GM12878 (cell line): ENCODE results near the gene SACM1L. TPM values are rescaled to one million over a fixed set of nuclear protein-coding genes. Genes with fewer than 3 reads are reported as not detected.

Experiments
- ATAC-seq: fragments of 200-7000 bp; cut with Tn5 transposase; 3 replicates; pipeline ENCODE4 v1.9.1; 2020; ENCODE audit warnings: mild to moderate bottlenecking, moderate library complexity
- BruUV-seq: library from RNA; stranded (reverse); fragments of 400-500 nt; replicated peaks from 2 replicates; lab custom pipeline; 2021; lab: Mats Ljungman, UMichigan
- CTCF ChIA-PET: fragments of 300-600 bp; sonication (Branson Sonifier 250); formaldehyde crosslinking; extraction: SDS; loops from one replicate; lab custom pipeline; 2021; ENCODE audit warnings: inconsistent platforms; lab: Yijun Ruan, JAX
- POLR2A ChIA-PET: fragments of 350-600 bp; formaldehyde crosslinking; extraction: SDS; loops from one replicate; lab custom pipeline; 2021; ENCODE audit warnings: inconsistent platforms; lab: Charles Lee
- RAD21 ChIA-PET: fragments of 300-600 bp; sonication (Branson Sonifier 250); formaldehyde crosslinking; loops from one replicate; lab custom pipeline; 2023; ENCODE audit warnings: antibody characterized with exemption; ENCODE audit not compliant: unreplicated experiment; lab: Charles Lee
- SMC1A ChIA-PET: fragments of 300-600 bp; sonication (Branson Sonifier 250); formaldehyde crosslinking; loops from one replicate; lab custom pipeline; 2023; ENCODE audit not compliant: unreplicated experiment, uncharacterized antibody; lab: Charles Lee
- DNase-seq: peaks from one replicate; pipeline ENCODE4 v3.0.0-alpha.2; 2011; ENCODE audit warnings: low read depth, low spot score
- FAIRE-seq: peaks from 3 replicates; lab custom pipeline; 2011; peaks lifted over from hg19 to GRCh38; lab: Jason Lieb, UNC
- H2AFZ ChIP-seq: 2 replicates; pipeline ENCODE4 v1.6.0; 2011; ENCODE audit warnings: low read depth, low read length, control low read depth; ENCODE audit not compliant: control insufficient read depth
- H3K27ac ChIP-seq: 2 replicates; pipeline ENCODE4 v1.5.1; 2011; ENCODE audit warnings: control low read depth; ENCODE audit not compliant: control insufficient read depth, insufficient read depth
- H3K27me3 ChIP-seq, 2 experiments: replicated peaks in 1 of 2; 2 replicates each; pipeline versions ENCODE4 v1.6.0 to v1.6.1; 2011; ENCODE audit warnings: low read length in 1 of 2; ENCODE audit not compliant: control insufficient read depth in 2 of 2, insufficient read depth in 2 of 2
- H3K36me3 ChIP-seq, 2 experiments: 2 replicates each; pipeline ENCODE4 v1.5.1; 2011; ENCODE audit warnings: low read length in 1 of 2; ENCODE audit not compliant: control insufficient read depth in 2 of 2, insufficient read depth in 2 of 2
- H3K4me1 ChIP-seq: 2 replicates; pipeline ENCODE4 v1.6.1; 2011; ENCODE audit warnings: mild to moderate bottlenecking, low read length, moderate library complexity, mixed read lengths; ENCODE audit not compliant: control insufficient read depth, insufficient read depth
- H3K4me2 ChIP-seq: 2 replicates; pipeline ENCODE4 v1.6.0; 2011; ENCODE audit warnings: control low read depth; ENCODE audit not compliant: control insufficient read depth, insufficient read depth
- H3K4me3 ChIP-seq: fragments of 200-600 bp; sonication (generic); 2 replicates; pipeline ENCODE4 v1.5.1; 2016
- H3K79me2 ChIP-seq: 2 replicates; pipeline ENCODE4 v1.6.0; 2011; ENCODE audit warnings: low read length; ENCODE audit not compliant: control insufficient read depth, insufficient read depth
- H3K9ac ChIP-seq: 2 replicates; pipeline ENCODE4 v1.8.0; 2011; ENCODE audit warnings: low read length, control low read depth, mixed read lengths; ENCODE audit not compliant: control insufficient read depth, insufficient read depth
- H3K9me3 ChIP-seq: replicated peaks from 3 replicates; pipeline ENCODE4 v1.5.1; 2011; ENCODE audit warnings: mild to moderate bottlenecking, low read length; ENCODE audit not compliant: control insufficient read depth, insufficient read depth
- H4K20me1 ChIP-seq: 2 replicates; pipeline ENCODE4 v1.6.0; 2011; ENCODE audit not compliant: control insufficient read depth, insufficient read depth
- BCL11A ChIP-seq: IDR thresholded peaks from 2 replicates; pipeline ENCODE4 v1.6.1; 2011; ENCODE audit warnings: low read depth, low read length
- BMI1 ChIP-seq: fragments of 450-650 bp; IDR thresholded peaks from 2 replicates; pipeline ENCODE4 v1.6.1; 2016; ENCODE audit warnings: mild to moderate bottlenecking, moderate library complexity, borderline replicate concordance
- EGR1 ChIP-seq, 2 experiments: IDR thresholded peaks; 1 replicate in 1 of 2; 2 replicates in 1 of 2; pipeline ENCODE4 v1.6.1; 2011 to 2012; ENCODE audit warnings: low read depth in 2 of 2, low read length in 2 of 2, borderline replicate concordance in 1 of 2, mild to moderate bottlenecking in 1 of 2, moderate library complexity in 1 of 2
- IKZF1 ChIP-seq: fragments of 450-650 bp; conservative IDR thresholded peaks from 2 replicates; pipeline ENCODE4 v1.6.1; 2017; ENCODE audit warnings: antibody characterized with exemption, mild to moderate bottlenecking
- IRF3 ChIP-seq: fragments of 450-650 bp; IDR thresholded peaks from 2 replicates; pipeline ENCODE4 v1.6.1; 2014; ENCODE audit warnings: mild to moderate bottlenecking
- NFYB ChIP-seq: IDR thresholded peaks from 2 replicates; pipeline ENCODE4 v1.6.1; 2011; ENCODE audit warnings: low read depth, mild to moderate bottlenecking, low read length, improper control_type of control experiment, moderate library complexity; ENCODE audit not compliant: insufficient read depth
- NR2C1 ChIP-seq: fragments of 450-650 bp; IDR thresholded peaks from 2 replicates; pipeline ENCODE4 v1.6.1; 2017; ENCODE audit warnings: antibody characterized with exemption, mild to moderate bottlenecking, moderate library complexity
- PBX3 ChIP-seq: IDR thresholded peaks from 2 replicates; pipeline ENCODE4 v1.6.1; 2011; ENCODE audit warnings: mild to moderate bottlenecking, low read depth, low read length, moderate library complexity; ENCODE audit not compliant: insufficient replicate concordance
- POLR2A ChIP-seq: IDR thresholded peaks from 2 replicates; pipeline ENCODE4 v1.6.1; 2011; ENCODE audit warnings: low read depth, mild to moderate bottlenecking, low read length
- RFX5 ChIP-seq: IDR thresholded peaks from 2 replicates; pipeline ENCODE4 v1.6.1; 2011; ENCODE audit warnings: low read depth, low read length, improper control_type of control experiment
- SIN3A ChIP-seq: IDR thresholded peaks from 2 replicates; pipeline ENCODE4 v1.6.1; 2012; ENCODE audit warnings: low read depth, low read length, improper control_type of control experiment
- SREBF1 ChIP-seq: IDR thresholded peaks from 2 replicates; pipeline ENCODE4 v1.6.1; 2012; ENCODE audit warnings: mild to moderate bottlenecking, low read length
- ZBTB4 ChIP-seq: fragments of 450-650 bp; formaldehyde crosslinking; IDR thresholded peaks from 2 replicates; pipeline ENCODE4 v1.4.0; 2022; ENCODE audit warnings: mild to moderate bottlenecking, moderate library complexity
- ZNF217 ChIP-seq: fragments of 450-650 bp; IDR thresholded peaks from 2 replicates; pipeline ENCODE4 v1.6.1; 2017; ENCODE audit warnings: antibody characterized with exemption, mild to moderate bottlenecking
- ZSCAN29 ChIP-seq: fragments of 450-650 bp; IDR thresholded peaks from 2 replicates; pipeline ENCODE4 v1.6.1; 2017; ENCODE audit warnings: mild to moderate bottlenecking, moderate library complexity
- WGBS: methylation state at CpG from one replicate; pipeline ENCODE4 v1.1.6; 2016; ENCODE audit warnings: low lambda C conversion rate; ENCODE audit not compliant: insufficient replicate concordance, insufficient coverage; ENCODE audit errors: missing lambda C conversion rate; 5-methylcytosine and 5-hydroxymethylcytosine counted together
- in situ Hi-C: fragments of 300-500 bp; cut with MboI; formaldehyde crosslinking; loops from 9 replicates; pipeline ENCODE4 v1.14.3; 2018; ENCODE audit warnings: mixed read lengths
- intact Hi-C: fragments of 100-400 bp; cut with micrococcal nuclease; formaldehyde crosslinking; loops from one replicate; pipeline ENCODE4 v1.14.2; 2022; ENCODE audit not compliant: unreplicated experiment
- polyA plus RNA-seq, 11 experiments: library from polyadenylated mRNA; depleted of rRNA in 4 of 11; unstranded in 6 of 11; stranded (reverse) in 5 of 11; fragments of >200 nt; fragmentation: Nextera tagmentation in 4 of 11; fragmentation: Illumina TruSeq in 1 of 11; extraction: Ambion mirVana in 4 of 11; extraction: Trizol in 1 of 11; gene quantifications; 1 replicate in 1 of 11; 2 replicates in 10 of 11; pipeline versions ENCODE4 v1.2.1 to v1.2.3, GENCODE V29; 2011 to 2016; ENCODE audit warnings: inconsistent platforms in 2 of 11, missing spikeins in 2 of 11, low read depth in 1 of 11
- total RNA-seq, 4 experiments: library from RNA; depleted of rRNA in 3 of 4; stranded (reverse); fragments of >200 nt in 3 of 4; fragmentation: Illumina TruSeq in 1 of 4; extraction: Trizol in 1 of 4; gene quantifications; 2 replicates each; pipeline versions ENCODE4 v1.2.1 to v1.2.3, GENCODE V29; 2013 to 2021

The SACM1L gene
- total and polyA plus RNA-seq, 10 of the 15 experiments (the other 5 are each of a cell fraction or from before 2014, with no cell fraction given), result 16.5 to 48.3 (median 28.9) TPM

- no peak for TF ChIP-seq ZBTB4 (CRISPR knock-in tag)
- no peak for TF ChIP-seq SREBF1
- TF ChIP-seq EGR1 (IDR thresholded peaks at IDR 0.05; ENCODE audit: borderline replicate concordance in 1 of 2, low read depth in 2 of 2, low read length in 2 of 2), result no peak
- no peak for TF ChIP-seq ZNF217
- TF ChIP-seq, all 136 proteins: peak for 0
Measured at GRCh38 chr3:45641756-45642155, 47.4 kb upstream of the SACM1L start (continued).

- Histone ChIP-seq H3K4me1 (peaks cover 7% of the 10 kb centered on the region), H2AFZ (no peak overlapping the region), H3K27ac (no peak overlapping the region), H4K20me1 (peaks cover 15% of the 10 kb centered on the region), H3K9ac (no peak overlapping the region), H3K4me2 (no peak overlapping the region), H3K79me2 (peaks cover 19% of the 10 kb centered on the region), H3K9me3 (no peaks in the 10 kb centered on the region; the same call in 2 of the 3 replicates), H3K27me3 (no peaks in the 10 kb centered on the region), H3K36me3 (peaks cover 18 to 48% of the 10 kb centered on the region in 2 experiments), H3K4me3 (no peak overlapping the region)
- intact Hi-C loops (no loop called here), in situ Hi-C loops (no loop called here)
- no TSS peak for BruUV-seq
- ChIA-PET POLR2A (no interaction called here), SMC1A (interaction anchor here (0.7 to 1.2 kb wide), 3 partner anchors 13 to 417 kb away, joined by 3 to 4 read pairs (median 3); no protein-coding TSS in a partner anchor), RAD21 (no interaction called here), CTCF (interaction anchor here (1.2 kb wide), 1 partner anchor 13 kb away, joined by 4 read pairs; no protein-coding TSS in a partner anchor)
- no peak for ATAC-seq
- no peak for FAIRE-seq
- DNase-seq, result no peak
- 84% methylated on average over 5 of the region's 6 CpGs for WGBS
- no peak for TF ChIP-seq IKZF1
- no peak for TF ChIP-seq PBX3
- TF ChIP-seq POLR2A, result no peak
- no peak for TF ChIP-seq RFX5
- TF ChIP-seq BCL11A, result no peak
- no peak for TF ChIP-seq SIN3A
- no peak for TF ChIP-seq IRF3
- TF ChIP-seq NR2C1, result no peak
- no peak for TF ChIP-seq NFYB
- TF ChIP-seq ZSCAN29, result no peak
- no peak for TF ChIP-seq BMI1
Measured at GRCh38 chr3:45642731-45643152, 46.5 kb upstream of the SACM1L start.
